Breast epithelium (tissue), 3 donors: Measurements from ENCODE around the gene ATXN7L1.

Experiments used
- POLR2A ChIP-seq: fragments of 450-650 bp; IDR thresholded peaks from one replicate; pipeline ENCODE4 v1.6.1; 2016; ENCODE audit warnings: antibody characterized with exemption, mild to moderate bottlenecking, moderate library complexity
- POLR2AphosphoS5 ChIP-seq, 3 donors: sonication (generic); formaldehyde crosslinking; IDR thresholded peaks; one replicate each; pipeline ENCODE4 v1.6.1; 2017; ENCODE audit warnings: antibody characterized with exemption in 3 of 3
- TF ChIP-seq, protein P1 (sequence below), 3 donors: fragments of 450-650 bp; IDR thresholded peaks; one replicate each; pipeline ENCODE4 v1.5.1; 2016 to 2017; ENCODE audit warnings: antibody characterized with exemption in 3 of 3, mild to moderate bottlenecking in 3 of 3, moderate library complexity in 3 of 3

DNA sequence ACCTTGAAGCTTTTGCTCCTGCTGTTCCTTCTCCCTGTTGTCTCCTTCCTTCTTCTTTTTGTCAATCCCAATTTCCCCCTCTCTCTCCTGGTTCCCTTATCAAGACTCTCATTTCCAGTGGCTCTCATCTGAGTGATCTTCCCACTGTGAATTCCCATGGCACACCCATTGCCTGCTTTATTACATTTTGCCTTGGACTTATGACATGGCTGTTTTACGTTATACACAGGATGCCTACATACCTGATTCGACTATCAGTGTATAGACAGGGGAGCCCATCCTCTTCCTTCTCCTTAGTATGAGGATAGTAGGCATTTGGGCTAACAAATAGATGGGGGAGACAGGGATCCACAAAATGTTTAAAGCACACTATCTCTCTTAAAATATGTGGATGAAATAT lies 255.2 kb downstream of the ATXN7L1 start:
- no peak for TF ChIP-seq POLR2AphosphoS5 (IDR thresholded peaks at IDR 0.05)
- TF ChIP-seq, protein P1, sequence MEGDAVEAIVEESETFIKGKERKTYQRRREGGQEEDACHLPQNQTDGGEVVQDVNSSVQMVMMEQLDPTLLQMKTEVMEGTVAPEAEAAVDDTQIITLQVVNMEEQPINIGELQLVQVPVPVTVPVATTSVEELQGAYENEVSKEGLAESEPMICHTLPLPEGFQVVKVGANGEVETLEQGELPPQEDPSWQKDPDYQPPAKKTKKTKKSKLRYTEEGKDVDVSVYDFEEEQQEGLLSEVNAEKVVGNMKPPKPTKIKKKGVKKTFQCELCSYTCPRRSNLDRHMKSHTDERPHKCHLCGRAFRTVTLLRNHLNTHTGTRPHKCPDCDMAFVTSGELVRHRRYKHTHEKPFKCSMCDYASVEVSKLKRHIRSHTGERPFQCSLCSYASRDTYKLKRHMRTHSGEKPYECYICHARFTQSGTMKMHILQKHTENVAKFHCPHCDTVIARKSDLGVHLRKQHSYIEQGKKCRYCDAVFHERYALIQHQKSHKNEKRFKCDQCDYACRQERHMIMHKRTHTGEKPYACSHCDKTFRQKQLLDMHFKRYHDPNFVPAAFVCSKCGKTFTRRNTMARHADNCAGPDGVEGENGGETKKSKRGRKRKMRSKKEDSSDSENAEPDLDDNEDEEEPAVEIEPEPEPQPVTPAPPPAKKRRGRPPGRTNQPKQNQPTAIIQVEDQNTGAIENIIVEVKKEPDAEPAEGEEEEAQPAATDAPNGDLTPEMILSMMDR (IDR thresholded peaks at IDR 0.05), result no peak
- TF ChIP-seq POLR2A, result no peak
